NCI-H2107 (cell line): ENCODE measurements around the gene E2F1.
"Not testable (repeated sequence)": the region's sequence is repeated elsewhere in the genome, so short reads cannot be mapped to it uniquely, and the experiment has no call there.

Source experiments
- DNase-seq: peaks from one replicate; lab custom pipeline; 2025; lab: John Stamatoyannopoulos, UW

E2F1 gene

DNA sequence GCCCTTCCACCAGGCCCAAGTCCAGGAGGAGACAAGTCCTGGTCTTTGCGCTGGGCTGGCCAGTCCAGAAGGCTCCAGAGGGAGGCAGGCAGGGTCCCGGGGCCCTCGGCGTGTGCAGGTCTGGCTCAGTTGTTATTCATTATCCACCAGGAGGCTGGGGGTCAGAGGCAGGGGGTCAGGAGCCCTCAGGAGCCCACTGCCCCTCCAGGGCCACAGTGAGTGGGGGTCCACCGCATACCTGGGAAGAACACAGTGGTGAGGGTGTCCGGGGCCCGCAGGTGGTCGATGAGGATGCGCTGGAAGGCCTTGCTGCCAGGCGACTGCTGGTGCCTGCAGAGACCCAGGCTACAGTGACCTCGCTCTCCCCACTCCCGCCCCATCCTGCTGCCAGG, 28.5 kb downstream of the E2F1 start:
- no peak for DNase-seq

DNA sequence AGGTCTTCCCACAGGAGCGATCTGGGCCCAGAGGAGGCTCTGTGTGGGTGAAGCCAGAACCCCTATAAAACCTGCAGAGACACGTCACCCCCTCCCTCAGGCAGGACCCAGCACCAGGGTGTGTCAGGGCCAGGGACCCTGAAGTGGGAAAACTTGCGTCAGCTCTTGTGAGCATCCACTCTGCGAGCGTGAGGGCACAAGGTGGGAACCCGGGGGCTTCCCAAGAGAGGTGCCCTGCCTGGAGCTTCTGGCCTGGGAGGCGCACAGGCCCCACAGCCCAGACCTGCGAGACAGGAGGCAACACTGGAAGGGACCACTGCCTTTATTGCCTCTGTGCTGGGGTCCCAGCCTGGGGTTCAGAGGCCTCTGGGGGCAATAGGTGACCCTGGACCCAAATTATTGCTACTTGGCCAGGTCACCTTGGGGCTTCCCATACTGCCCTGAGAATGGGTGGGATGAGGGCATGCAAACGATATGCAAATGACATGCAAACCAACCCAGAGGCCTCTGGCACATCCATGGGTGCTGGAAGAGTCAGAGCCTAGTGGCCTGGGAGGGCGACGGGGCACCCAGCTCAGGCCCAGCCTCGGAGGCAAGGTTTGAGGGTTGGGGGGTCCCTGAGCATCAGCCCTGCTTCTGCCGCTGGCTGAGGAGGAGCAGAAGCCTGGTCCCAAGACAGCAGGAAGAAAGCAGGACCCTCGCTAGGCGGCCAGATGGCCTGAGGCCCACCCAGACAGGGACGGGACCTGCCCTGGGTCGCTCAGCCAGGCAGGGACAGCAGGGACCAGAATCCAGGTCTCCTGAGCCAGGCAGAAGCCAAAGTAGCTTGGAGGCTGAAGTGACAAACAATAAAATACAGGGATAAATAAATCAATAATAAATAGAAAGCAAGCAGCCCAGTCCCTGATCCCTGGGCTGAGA, 29.1 kb downstream of the E2F1 start:
- no peak for DNase-seq

DNA sequence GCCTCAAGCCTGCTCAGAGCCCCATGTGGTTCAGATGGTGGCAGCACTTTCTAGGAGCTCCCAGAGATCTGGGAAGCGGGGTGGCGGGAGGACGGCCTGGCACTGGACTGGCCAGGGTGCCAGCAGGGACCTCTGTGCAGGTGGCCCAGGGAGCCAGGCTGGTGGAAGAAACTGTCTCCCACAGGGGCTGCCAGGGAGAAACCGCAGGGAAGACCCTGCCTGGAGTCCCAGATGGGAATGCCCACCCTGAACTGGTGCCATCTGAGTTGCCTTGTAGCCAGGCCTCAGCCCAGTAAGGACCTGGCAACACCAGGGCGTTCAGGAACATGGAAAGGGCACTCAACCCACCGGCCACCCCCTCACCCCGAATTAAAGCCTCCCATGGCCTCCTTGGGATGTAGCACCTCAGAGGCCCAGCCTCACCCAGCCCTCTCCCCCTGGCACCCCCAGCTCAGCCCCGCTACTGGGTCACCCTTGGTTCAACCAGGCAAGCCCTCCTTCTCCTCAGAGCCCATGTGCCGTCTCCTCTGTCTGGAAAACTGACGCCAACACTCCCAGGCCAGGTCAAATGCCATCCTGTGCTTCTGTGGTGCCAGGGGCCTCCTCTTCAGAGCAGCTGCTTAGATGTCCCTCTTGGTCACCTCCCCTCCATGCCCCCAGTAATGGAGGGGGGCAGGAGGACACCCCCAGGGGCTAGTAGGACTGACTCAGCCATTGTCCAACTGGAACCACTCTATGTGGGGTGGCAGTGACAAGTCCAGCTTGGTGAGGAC, 30.0 kb downstream of the E2F1 start:
- no peak for DNase-seq

DNA sequence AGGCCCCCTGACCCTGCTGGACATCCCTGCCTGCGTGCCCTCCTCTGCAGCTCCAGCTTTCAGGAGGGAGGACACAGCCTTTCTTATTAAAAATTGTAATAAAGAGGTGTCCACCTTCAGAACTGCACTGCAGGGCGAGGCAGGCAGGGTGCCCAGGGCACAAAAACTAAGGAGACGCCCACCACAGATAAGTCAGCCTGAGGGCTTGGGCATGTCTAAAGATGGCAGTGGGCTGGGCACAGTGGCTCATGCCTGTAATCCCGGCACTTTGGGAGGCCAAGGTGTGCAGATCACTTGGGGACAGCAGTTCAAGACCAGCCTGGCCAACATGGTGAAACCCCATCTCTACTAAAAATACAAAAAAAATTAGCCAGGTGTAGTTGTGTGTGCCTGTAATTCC, 31.0 kb downstream of the E2F1 start:
- DNase-seq: no peak

DNA sequence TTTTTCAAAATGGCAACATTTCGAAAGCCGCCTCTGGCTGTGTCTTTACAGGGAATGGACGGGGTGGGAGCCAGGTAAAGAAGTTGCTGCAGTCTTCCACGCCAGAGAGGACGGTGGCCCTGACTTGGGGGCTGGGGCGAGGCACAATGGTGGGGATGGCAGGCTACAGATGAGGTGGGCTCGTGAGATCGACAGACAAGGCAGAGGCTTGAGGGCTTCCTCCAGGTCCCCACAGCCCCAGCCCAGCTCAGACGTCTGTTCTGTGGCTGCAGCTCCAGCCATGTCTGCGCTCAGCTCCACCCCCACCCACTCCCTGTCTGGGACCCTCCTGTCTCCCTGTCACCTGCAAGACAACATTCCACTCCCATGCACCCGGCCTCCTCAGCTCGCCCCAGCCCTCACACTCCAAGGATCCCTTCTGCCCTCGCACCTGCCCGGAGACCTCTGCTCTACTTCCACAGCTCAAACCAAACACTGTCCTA, 31.5 kb downstream of the E2F1 start:
- no peak for DNase-seq

DNA sequence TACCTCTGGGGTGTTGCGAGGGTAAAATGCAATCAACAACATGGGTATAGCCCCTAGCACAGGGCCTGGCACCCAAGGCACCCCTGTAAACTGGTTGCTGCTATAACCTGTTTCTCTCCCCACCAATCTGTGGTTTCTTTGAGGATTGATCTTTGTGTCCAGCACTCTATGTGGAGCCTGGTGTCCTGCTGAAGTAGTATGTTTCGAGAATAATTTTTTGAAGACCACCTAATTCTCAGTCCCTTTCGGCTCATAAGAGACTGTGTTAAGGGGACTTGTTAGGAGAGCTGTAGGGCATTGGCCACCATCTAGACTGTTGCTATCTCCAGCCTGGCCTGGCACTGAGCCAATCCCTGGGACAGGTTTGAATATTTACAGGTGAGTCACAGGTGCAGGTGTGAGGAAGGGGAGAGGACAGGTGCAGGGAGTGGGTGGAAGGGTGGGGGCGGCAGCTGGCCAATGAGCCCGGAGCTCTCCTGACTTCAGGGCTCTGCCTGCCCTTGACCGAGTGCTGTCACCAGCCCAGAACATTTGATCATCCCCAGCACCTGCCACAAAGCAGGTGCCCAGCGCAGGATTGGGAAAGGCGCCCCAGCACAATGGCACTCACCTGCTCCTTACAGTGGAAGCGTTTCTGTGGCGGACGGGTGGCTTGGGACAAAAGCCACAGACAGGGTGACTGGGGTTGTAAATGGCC, 32.1 kb downstream of the E2F1 start:
- DNase-seq: peak; percentile 71

DNA sequence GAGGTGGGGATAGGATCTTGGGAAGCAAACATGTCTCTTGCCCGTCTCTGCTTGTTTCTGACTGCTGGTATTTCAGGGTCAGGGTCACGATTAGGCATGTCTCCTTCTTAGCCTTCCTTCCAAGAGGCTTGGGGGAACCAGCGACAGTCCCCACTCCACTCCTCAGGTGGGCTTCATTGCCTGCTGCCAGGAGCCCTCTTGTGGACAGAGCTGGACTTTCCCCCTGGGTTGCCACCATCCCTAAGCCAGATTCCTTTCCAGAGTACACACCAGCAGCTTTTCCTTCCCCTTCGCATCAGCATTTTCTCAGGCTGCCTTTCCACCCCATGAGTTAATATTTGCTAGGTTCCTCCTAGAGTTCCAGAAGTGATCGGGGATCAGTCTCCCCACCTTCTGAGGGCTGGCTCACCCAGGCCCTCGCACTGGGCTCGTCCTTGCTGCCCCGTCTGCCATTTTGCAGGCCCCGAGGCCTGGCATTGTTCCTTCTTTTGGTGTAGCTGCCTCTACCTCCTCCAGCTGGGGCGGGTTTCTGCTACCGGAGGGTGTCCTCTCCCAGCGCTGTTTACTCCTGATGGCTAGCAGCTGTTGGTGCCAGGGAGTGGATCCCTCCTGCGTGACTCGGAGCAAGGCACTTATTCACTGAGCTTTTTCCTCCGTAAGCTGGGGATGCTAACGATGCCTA, 32.8 kb downstream of the E2F1 start:
- peak; percentile 43 for DNase-seq

DNA sequence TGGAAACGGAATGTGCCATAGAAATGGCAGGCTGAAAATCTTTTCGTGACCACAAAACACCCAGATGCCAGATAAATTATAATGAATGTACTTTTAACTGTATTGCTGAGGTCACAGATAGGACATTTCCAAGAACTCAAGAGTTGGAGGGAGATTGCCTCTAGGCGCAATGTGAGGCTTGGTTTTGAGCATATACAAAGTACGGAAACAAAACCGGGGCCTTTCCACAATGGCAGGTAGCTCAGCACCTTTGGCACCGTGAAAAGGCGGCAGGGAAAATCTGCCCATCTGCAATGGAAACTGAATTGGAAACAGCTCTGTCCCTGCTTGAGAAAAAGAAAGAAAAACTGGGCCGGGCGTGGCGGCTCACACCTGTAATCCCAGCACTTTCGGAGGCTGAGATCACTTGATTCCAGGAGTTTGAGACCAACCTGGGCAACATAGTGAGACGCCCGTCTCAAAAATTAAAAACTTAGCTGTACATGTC, 34.6 kb downstream of the E2F1 start:
- DNase-seq: no peak

DNA sequence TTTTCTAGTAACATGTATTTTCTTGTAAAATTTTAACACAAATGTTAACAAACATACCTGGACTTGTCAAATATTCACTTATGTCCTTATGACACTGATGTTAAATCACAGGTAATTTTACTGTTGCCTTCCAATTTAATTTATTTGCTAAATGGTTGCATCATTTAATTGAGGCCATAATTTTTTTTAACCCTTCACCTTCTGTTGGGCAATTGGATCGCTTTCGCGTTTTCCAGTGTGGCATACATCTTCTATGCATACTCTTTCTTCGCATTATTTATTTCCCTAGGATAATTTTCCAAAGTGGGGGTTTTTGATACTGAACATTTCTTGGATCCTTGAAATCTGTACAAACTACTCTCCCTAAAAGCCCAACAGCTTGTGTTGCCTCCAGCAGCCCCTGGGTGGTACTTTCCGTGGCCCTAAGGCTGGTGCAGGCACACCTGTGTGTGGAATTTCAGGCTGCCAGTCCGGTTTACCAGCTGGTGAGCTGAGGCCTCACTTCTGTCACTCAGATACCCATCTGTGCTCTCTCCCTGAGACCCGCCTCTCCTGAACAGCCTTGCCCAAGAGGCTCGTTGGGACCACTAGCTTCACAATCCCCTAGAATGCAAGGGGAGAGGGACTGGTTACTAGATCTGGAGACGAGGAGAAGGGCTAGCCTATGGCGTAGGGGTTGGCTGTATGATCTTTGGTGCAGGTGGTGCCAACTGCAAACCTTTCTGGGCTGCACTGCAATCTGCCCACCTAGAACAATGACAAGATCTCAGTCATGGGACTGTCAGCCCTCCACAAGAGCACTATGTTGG, 35.2 kb downstream of the E2F1 start:
- no peak for DNase-seq

DNA sequence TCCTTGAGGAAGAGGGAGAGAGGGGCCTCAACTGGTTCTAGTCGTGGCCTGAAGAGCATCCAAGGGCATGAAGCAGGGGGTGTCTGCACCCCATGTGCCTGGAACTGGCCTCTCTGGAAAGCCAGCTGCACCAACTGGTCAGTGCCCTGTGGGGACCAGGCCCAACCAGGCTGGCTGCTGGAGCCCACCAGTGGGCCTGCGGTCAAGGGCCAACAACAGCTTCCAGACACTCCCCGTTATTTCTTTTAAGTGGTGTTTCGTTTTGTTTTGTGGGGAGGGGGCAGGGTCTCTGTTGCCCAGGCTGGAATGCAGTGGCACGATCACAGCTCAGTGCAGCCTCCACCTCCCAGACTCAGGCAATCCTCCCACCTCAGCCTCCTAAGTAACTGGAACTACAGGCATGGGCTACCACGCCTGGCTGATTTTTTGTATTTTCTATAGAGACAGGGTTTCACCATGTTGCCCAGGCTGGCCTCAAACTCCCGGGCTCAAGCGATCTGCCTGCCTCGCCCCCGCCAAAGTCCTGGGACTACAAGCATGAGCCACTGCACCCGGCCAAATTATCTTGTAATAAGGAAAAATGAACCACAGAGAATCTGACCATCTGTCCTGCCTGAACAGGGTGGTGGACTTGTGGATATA, 36.0 kb downstream of the E2F1 start:
- DNase-seq: no peak

DNA sequence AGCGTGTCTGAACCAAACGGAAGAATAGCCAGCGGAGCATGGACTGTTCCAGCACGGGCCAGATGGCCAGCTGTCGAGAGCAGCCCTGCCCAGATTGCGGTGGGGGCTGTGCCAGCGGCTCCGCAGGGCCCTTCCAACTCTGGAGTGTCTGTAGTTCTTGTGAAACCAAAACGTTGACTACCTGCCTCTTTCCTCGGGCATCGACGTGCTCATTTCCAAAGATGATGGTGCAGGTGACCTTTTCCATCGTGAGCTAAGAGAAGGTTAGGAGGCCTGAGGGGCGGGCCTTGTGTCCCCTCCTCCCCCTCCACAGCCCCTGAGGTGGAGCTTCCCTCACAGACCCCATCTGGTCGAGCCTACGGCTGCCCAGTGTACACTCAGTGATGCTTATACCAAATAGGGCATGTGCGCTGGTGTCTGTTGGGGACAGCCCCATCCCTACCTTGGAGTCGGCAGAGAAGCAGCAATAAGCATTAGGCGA, 36.9 kb downstream of the E2F1 start:
- no peak for DNase-seq

DNA sequence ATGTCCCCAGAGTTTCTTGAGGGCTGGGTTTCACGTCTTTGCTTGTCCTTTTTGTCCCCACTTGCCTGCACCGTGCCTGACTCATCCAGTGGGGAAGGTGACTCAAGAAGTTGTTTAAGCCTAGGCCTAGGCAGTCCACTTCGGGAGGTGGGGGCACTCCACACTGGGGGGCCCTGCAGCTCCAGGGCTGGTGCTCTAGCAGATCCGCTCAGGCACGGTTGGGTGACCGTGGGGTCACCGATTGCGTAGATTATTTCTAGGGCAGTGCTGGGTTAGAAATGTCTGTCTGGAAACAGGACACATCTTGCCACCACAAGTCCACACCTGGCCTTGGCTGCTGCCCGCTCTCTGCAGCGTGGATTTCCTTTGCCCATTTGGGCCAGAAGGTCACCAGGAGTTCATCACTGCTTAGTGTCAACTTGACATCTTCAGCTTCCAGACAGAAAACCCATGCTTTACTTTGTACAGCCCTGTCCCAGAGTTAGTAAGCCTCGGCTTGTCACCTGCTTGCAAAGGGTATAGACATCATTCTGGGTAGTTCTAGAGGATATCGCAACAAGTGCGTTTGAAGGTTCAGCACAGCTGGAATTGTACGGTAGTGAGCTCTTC, 37.7 kb downstream of the E2F1 start:
- DNase-seq: no peak

DNA sequence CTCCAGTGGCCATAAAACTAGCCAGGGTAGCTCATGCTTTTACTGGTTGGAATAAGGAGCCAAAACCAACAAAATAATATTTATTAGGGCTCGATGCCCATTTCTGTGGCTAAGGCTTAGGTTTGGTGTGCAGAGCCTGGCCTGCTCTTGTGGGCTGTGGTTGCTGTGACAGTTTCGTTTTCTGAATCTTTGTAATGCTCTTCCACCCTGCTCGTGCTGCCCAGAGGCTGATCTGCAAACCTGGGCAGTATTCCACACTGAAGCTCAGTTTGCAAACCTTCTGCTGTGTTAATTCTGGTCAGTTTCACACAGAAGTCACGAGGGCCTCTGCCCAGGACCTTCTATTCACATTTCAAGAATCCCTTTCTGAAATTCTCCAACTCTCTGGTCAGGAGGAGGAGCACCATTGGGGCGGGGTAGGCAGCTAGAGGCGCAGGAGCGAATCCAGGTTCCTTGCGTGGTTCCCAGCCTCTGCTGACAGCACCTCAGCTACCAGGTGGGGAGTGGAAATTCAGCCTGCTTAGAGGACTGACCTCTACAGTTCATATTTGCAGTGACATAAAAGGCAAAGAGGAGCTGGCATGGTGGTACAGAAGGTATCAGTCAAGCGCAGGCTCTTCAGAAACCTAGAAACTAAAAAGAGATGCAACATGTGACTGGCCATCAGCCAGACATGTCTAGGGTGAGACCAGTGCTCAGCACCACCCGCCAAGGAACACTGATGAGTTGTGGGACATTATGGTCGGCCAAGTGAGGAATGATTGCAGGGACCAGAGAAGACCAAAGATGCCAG, 38.4 kb downstream of the E2F1 start:
- no peak for DNase-seq

DNA sequence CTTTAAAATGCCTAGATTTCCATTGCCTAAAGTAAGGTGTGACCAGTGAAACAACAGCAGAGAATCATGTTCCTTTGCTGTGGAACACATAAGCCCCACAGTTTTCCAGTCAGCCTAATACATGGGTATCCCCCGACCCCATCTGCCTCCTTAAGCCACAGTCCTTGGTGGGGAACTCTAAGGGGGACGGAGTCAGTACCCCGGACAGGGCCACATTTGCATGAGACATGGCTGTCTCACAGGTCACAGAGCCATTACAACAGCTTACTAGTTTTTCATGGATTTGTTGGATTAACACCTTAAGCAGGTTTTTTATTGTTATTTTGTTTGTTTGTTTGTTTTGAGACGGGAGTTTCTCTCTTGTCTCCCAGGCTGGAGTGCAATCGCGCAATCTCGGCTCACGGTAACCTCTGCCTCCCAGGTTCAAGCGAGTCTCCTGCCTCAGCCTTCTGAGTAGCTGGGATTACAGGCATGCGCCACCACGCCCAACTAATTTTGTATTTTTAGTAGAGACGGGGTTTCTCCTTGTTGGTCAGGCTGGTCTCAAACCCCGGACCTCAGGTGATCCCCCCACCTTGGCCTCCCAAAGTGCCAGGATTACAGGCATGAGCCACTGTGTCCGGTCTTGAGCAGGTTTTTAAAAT, 39.1 kb downstream of the E2F1 start:
- DNase-seq: not testable (repeated sequence)

DNA sequence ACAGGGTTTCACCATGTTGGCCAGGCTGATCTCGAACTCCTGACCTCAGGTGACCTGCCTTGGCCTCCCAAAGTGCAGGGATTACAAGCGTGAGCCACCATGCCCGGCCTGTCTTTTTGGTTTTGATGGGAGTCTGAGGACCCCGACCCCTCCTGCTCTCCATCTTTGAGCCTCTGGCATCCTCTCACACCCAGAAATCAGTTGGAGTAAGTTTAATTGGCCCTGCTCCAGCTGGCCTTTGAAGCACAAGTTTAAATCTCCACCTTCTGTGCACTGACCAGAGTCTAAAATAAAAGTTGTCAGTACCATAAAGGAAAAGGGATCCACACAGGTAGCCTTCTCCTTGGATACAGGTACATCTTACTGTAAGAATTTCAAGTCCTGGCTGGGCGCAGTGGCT, 40.0 kb downstream of the E2F1 start:
- DNase-seq: no peak

DNA sequence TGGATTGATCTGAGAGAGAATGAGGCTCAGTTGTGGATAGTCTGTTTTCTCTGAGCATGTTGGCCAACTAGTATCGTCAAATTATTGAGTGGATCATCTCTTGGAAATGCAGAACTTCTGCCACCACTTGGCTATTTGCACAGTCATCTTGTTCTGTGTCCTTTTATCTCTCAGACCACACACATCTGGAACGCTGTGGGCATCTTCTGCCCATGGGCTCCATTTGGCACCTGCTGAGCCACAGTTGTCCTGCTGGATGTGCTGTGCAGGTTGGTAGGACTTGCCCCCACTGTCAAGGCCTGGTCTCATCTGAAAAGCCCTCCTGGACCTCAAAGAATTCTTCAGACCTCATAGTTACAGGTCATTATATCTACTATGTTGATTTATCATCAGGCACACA, 40.8 kb downstream of the E2F1 start:
- no peak for DNase-seq

DNA sequence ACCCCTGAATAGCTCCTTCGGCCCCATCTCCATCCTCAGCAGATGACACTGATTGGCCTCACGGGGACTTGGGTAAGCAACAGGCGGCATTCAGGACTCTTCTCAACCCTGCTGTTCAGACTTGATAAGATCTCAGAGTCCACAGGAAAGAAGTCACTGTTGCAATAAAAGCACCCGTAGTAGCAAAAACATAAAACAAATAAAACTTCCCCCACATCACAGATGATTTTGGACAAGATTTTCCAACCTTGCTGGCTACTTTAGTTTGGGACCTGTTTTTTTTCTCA, 41.2 kb downstream of the E2F1 start:
- DNase-seq: no peak

DNA sequence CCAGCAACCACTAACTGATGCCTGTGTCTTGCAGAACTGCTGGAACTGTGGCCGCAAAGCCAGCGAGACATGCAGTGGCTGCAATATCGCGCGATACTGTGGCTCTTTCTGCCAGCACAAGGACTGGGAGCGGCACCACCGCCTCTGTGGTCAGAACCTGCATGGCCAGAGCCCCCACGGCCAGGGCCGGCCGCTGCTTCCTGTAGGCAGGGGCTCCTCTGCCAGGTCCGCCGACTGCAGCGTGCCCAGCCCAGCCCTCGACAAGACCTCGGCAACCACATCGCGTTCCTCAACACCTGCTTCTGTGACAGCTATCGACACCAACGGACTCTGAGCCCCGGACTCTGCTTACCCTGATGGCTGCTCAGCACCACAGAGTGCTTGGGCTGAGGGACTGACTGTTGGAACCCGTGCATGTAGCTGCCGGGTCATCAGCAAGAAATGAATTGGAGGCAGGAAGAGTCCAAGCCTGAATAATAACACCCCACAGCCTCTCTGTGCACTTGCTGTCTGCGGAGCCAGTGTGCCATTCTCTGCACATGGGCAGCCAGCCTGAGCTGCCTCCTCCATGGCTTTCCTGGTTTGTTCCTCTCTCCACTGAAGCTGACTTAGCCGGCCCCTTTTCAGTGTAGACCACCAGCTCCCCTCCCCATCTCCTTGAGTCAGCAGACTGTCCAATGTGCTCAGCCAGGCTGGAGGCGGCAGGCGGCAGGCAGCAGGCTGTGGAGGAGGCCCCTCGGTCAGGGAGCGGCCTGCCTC, 41.7 kb downstream of the E2F1 start:
- no peak for DNase-seq
